ENCODE data around the gene TREX2.

TREX2 gene

DNA sequence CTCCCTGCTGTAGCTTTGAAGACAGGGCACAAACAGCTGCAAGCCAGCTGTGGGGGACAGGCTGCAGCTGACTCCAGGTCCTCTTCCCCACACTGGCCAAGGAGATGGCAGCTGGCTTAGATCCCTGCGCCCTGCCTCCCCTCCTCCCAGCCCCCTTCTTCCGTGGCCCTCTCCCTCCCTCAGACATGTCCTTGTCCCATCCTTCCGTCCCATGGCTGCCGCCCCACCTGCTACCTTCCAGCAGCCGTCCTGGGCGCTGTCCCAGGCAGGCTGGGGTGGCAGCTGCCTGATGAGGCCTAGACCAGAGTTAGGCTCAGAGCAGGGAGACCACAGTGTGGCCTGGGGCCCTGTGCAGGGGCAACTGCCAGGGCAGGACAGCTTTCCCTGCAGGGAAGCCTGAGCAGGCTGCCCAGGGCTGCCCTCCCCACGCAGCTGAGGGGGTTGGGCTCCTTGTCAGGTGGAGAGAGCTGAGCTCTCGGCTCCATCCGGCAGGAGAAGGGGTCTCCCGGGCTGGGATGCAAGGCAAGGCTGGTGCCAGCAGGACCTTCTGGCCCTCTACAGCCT is 45.6 kb upstream of the TREX2 start:
- TF ChIP-seq EZH2 (IDR thresholded peaks at IDR 0.05) (no peak), FOXP2 (optimal IDR thresholded peaks at IDR 0.05; ENCODE audit: control extremely low read depth, extremely low read length, insufficient read depth) (no peak), POLR2AphosphoS5 (IDR thresholded peaks at IDR 0.05; ENCODE audit: borderline replicate concordance, low read depth, low read length) (no peak)
- Histone ChIP-seq H3K9me3 (ENCODE audit: low read depth, low read length) (no peaks in the 10 kb centered on the region), H3K27ac (peak overlapping the region; percentile 19; the same call in 1 of the 2 replicates), H3K9ac (ENCODE audit: insufficient read length) (no peak overlapping the region), H3K36me3 (ENCODE audit: insufficient read depth, low read length) (no peaks in the 10 kb centered on the region), H3K4me3 (peak overlapping the region; percentile 36; the same call in 1 of the 2 replicates)
- DNase-seq (ENCODE audit: low read depth, low spot score), result no peak

DNA sequence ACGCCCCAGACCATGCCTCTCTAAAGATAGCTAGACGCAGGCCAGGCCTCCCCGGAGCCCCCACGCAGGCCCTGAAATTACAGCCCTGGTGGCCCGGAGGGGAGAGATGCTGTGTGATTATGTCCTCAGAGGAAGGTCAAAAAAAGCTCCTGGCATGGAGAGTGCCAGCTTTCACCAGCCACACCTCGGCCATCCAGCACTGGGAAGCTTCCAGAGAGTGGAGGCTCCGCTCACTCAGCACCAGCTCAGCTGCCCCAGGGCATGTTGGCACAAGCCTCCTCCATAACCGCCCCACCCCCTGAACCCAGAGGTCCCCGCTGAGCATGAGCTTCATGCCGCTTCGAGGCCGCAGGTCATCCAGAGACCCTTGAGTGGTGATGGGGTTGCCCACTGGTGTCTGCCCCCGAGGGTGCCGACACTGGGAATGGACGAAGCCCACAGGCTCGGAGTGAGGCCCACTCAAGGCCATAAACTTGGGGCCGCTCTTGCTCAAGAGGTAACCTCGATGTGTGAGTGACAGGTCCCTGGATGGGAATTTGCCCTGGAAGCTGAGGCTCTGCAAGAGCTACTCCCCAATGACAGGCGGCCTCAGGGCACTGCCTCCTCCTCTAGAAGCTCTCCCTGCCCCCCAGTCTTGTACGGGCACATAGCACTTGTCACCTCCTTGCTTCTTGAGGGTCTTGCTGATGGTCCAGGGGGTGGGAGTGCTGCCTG is 44.5 kb upstream of the TREX2 start:
- H3K27ac ChIP-seq, result no peak overlapping the region; the same call in 1 of the 2 replicates
- no peaks in the 10 kb centered on the region for H3K36me3 ChIP-seq (ENCODE audit: insufficient read depth, low read length)
- H3K4me3 ChIP-seq, result no peak overlapping the region
- DNase-seq (ENCODE audit: low read depth, low spot score), result no peak
- TF ChIP-seq POLR2AphosphoS5 (IDR thresholded peaks at IDR 0.05; ENCODE audit: borderline replicate concordance, low read depth, low read length), result no peak
- TF ChIP-seq FOXP2 (optimal IDR thresholded peaks at IDR 0.05; ENCODE audit: control extremely low read depth, extremely low read length, insufficient read depth), result no peak
- TF ChIP-seq EZH2 (IDR thresholded peaks at IDR 0.05), result no peak
- no peak overlapping the region for H3K9ac ChIP-seq (ENCODE audit: insufficient read length)
- H3K9me3 ChIP-seq (ENCODE audit: low read depth, low read length), result no peaks in the 10 kb centered on the region

DNA sequence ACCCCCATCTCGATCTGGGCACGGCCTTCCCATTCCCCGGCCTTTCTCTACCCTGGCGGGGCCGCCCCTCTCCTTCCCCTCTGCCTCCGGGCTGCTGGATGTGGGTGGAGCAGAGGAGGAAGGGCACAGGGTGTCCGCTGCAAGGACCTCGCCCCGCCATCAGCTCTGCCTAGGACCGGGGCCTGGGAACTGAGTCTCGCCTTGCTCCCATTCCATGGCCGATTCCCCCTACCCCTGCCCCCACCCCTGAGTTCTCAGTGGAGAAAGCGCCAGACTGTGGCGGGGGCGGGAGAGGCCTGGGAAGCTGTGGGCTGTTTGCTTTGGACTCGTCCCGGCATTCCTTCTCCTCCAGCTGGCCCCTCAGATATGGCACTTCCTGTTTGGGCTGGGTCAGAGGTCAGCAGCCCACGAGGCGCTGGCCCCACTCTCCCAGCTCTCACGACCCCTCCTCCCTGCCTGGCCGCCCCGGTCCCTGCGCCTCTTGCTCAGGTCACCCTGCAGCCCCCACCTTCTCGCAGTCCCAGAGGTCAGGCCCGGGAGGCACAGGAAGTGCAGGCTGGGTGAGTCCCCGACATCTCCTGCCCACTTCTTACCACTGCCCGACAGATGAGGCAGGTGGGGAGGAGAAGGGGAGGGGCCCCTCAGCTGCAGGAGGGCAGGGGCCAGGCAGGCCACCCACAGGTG is 42.5 kb upstream of the TREX2 start:
- Histone ChIP-seq H3K27ac (no peak overlapping the region), H3K36me3 (ENCODE audit: insufficient read depth, low read length) (no peaks in the 10 kb centered on the region), H3K9me3 (ENCODE audit: low read depth, low read length) (no peaks in the 10 kb centered on the region), H3K9ac (ENCODE audit: insufficient read length) (no peak overlapping the region), H3K4me3 (no peak overlapping the region)
- DNase-seq (ENCODE audit: low read depth, low spot score), result no peak
- TF ChIP-seq EZH2 (IDR thresholded peaks at IDR 0.05) (no peak), FOXP2 (optimal IDR thresholded peaks at IDR 0.05; ENCODE audit: control extremely low read depth, extremely low read length, insufficient read depth) (no peak), POLR2AphosphoS5 (IDR thresholded peaks at IDR 0.05; ENCODE audit: borderline replicate concordance, low read depth, low read length) (no peak)

DNA sequence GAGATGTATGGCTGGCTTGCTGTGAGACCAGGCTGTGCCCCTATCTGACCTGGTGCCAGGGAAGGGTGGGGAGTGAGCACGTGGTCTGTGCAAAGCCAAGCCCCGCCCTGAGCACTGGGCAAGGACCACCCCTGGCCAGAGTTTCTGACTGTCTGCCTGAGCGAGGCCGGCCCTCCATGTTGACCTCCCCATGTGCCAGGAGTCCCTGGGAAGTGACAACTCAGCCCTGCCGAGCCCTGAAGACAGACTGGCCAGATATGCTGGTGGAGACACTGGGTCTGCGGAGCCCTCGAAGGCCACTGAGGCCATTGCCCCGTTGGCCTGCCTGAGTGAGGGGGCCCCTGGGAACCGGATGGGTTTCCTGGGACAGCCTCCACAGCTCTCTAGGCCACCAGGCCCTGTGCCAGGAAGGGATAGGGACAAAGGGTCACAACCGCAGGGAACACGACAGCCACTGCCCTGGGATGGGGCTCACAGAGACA is 41.8 kb upstream of the TREX2 start:
- Histone ChIP-seq H3K9me3 (ENCODE audit: low read depth, low read length) (no peaks in the 10 kb centered on the region), H3K36me3 (ENCODE audit: insufficient read depth, low read length) (no peaks in the 10 kb centered on the region), H3K27ac (no peak overlapping the region), H3K9ac (ENCODE audit: insufficient read length) (no peak overlapping the region), H3K4me3 (no peak overlapping the region)
- no peak for TF ChIP-seq FOXP2 (optimal IDR thresholded peaks at IDR 0.05; ENCODE audit: control extremely low read depth, extremely low read length, insufficient read depth)
- no peak for TF ChIP-seq POLR2AphosphoS5 (IDR thresholded peaks at IDR 0.05; ENCODE audit: borderline replicate concordance, low read depth, low read length)
- no peak for TF ChIP-seq EZH2 (IDR thresholded peaks at IDR 0.05)
- DNase-seq (ENCODE audit: low read depth, low spot score), result no peak

DNA sequence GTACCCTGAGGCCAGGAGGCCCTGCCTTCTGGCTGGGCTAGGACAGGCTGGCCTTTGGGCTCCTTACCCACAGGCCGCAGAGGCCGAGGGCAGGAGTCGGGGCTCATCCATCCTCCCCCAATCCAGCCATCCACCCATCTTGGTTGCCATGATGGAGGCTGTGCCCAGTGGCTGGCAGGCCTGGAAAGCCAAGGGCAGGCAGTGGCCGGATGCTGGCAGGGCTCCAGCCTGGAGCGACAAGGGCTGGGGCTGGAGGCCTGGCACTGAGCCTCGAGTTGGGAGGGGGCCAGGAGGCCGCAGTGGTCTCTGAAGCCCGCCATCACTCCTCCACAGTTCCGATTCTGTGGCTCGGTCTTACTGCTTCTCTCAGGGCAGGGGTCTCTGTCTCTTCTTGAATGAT is 40.3 kb upstream of the TREX2 start:
- no peak overlapping the region for H3K4me3 ChIP-seq
- H3K9me3 ChIP-seq (ENCODE audit: low read depth, low read length), result no peaks in the 10 kb centered on the region
- no peak for TF ChIP-seq EZH2 (IDR thresholded peaks at IDR 0.05)
- no peak for DNase-seq (ENCODE audit: low read depth, low spot score)
- H3K27ac ChIP-seq, result no peak overlapping the region
- H3K9ac ChIP-seq (ENCODE audit: insufficient read length), result no peak overlapping the region
- H3K36me3 ChIP-seq (ENCODE audit: insufficient read depth, low read length), result no peaks in the 10 kb centered on the region

DNA sequence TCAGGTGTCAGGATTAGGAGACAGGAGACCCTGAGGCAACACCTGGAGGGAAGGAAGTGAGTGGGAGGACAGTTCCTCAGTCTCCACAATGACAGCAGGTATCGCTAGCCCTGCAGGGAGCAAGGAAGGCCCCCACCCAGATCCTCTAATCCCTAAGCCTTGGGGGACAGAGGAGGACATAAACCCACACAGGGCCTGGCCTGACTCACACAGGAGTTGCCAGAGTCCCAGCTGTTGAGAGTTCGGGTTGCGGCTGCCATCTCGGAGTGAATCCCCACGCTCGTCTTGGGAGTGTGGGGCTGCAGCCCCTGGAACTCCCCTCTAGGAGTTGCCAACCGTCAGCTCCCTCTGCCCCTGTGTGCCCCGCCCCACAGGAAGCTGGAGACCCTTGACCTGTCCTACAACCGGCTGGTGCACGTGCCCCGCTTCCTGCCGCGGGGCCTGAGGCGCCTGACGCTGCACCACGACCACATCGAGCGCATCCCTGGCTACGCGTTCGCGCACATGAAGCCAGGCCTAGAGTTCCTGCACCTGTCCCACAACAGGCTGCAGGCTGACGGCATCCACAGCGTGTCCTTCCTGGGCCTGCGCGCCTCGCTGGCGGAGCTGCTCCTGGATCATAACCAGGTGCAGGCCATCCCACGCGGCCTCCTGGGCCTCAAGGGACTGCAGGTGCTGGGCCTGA is 39.7 kb upstream of the TREX2 start:
- Histone ChIP-seq H3K36me3 (ENCODE audit: insufficient read depth, low read length) (no peaks in the 10 kb centered on the region), H3K27ac (no peak overlapping the region), H3K4me3 (no peak overlapping the region), H3K9me3 (ENCODE audit: low read depth, low read length) (no peaks in the 10 kb centered on the region), H3K9ac (ENCODE audit: insufficient read length) (no peak overlapping the region)
- TF ChIP-seq FOXP2 (optimal IDR thresholded peaks at IDR 0.05; ENCODE audit: control extremely low read depth, extremely low read length, insufficient read depth), result no peak
- DNase-seq (ENCODE audit: low read depth, low spot score), result no peak

DNA sequence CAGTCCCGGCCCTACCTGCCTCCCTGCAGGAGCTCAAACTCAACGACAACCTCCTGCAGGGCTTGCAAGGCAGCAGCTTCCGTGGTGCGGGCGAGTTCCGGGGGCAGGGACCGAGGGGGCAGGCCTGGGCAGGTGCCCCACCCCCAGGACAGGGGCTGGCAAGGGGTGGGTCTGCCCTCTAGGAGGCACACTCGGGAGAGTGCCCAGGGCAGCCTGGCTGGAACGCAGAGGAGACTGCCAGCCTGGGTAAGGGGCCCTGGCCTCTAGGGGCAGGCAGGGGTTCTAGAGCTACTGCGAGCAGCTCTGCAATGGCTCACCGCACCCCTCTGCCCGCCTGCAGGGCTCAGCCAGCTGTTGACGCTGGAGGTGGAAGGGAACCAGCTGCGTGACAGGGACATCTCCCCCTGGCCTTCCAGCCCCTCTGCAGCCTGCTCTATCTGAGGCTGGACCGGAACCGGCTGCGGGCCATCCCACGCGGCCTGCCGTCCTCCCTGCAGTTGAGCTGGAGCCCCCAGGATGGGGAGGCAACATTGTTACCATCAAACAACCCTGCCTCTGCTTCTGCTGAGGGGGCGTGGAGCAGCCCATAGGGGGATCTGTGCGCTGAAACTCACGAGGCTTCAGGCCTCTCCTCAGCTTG is 36.6 kb upstream of the TREX2 start:
- no peak overlapping the region for H3K9ac ChIP-seq (ENCODE audit: insufficient read length)
- no peaks in the 10 kb centered on the region for H3K9me3 ChIP-seq (ENCODE audit: low read depth, low read length)
- no peak for TF ChIP-seq POLR2AphosphoS5 (IDR thresholded peaks at IDR 0.05; ENCODE audit: borderline replicate concordance, low read depth, low read length)
- TF ChIP-seq EZH2 (IDR thresholded peaks at IDR 0.05), result no peak
- TF ChIP-seq FOXP2 (optimal IDR thresholded peaks at IDR 0.05; ENCODE audit: control extremely low read depth, extremely low read length, insufficient read depth), result no peak
- no peak overlapping the region for H3K27ac ChIP-seq
- H3K4me3 ChIP-seq, result no peak overlapping the region
- no peaks in the 10 kb centered on the region for H3K36me3 ChIP-seq (ENCODE audit: insufficient read depth, low read length)
- no peak for DNase-seq (ENCODE audit: low read depth, low spot score)

DNA sequence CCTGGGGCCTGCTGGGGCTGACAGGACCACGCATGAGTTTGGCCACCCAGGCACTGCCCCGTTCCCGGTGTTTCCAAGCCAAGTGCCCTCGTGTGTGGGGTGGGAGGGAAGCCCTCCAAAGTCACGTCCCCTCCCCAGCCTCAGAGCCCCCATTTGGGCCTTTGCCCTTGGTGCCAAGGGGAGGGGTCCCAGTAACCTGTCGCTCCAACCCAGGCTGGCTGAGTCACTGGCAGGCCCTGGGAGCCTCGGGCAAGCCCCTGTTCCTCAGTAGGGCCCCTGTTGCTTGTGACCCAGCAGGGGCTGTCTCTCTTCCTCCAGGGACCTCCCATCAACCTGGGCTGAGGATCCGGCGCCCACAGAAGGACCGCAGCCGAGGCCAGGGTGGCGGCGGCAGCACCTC is 35.2 kb upstream of the TREX2 start:
- TF ChIP-seq POLR2AphosphoS5 (IDR thresholded peaks at IDR 0.05; ENCODE audit: borderline replicate concordance, low read depth, low read length), result no peak
- TF ChIP-seq EZH2 (IDR thresholded peaks at IDR 0.05), result no peak
- TF ChIP-seq FOXP2 (optimal IDR thresholded peaks at IDR 0.05; ENCODE audit: control extremely low read depth, extremely low read length, insufficient read depth), result no peak
- H3K36me3 ChIP-seq (ENCODE audit: insufficient read depth, low read length), result no peaks in the 10 kb centered on the region
- no peak overlapping the region for H3K27ac ChIP-seq
- H3K9me3 ChIP-seq (ENCODE audit: low read depth, low read length), result no peaks in the 10 kb centered on the region
- DNase-seq (ENCODE audit: low read depth, low spot score), result no peak
- no peak overlapping the region for H3K4me3 ChIP-seq
- no peak overlapping the region for H3K9ac ChIP-seq (ENCODE audit: insufficient read length)
